Breast epithelium (tissue), 4 donors: ENCODE measurements around the gene C1QTNF5. TPM values are rescaled to one million over a fixed set of nuclear protein-coding genes. Genes with fewer than 3 reads are reported as not detected.

ENCODE experiments used
- DNase-seq, 2 donors: peaks; one replicate each; pipeline ENCODE4 v3.0.0-alpha.2; 2019; ENCODE audit warnings: low spot score in 2 of 2
- H3K27ac ChIP-seq, 2 donors: fragments of 200-600 bp; sonication (generic) in 1 of 2; one replicate each; pipeline ENCODE4 v1.5.1; 2016 to 2019; ENCODE audit warnings: mild to moderate bottlenecking in 1 of 2
- H3K27me3 ChIP-seq, 2 donors: fragments of 200-600 bp; sonication (generic) in 1 of 2; one replicate each; pipeline versions ENCODE4 v1.5.1 to v1.6.0; 2017 to 2019; ENCODE audit warnings: control low read depth in 1 of 2, mild to moderate bottlenecking in 1 of 2
- H3K36me3 ChIP-seq: fragments of 200-600 bp; one replicate; pipeline ENCODE4 v1.5.1; 2019
- H3K4me1 ChIP-seq, 2 donors: fragments of 200-600 bp; sonication (generic); one replicate each; pipeline ENCODE4 v1.5.1; 2016 to 2019; ENCODE audit warnings: control low read depth in 1 of 2
- H3K4me3 ChIP-seq, 3 donors: fragments of 200-600 bp; sonication (generic); 1 replicate in 2 of 3; 2 replicates in 1 of 3; pipeline ENCODE4 v1.5.1; 2016 to 2019; ENCODE audit warnings: mild to moderate bottlenecking in 3 of 3, moderate library complexity in 2 of 3
- H3K9me3 ChIP-seq, 2 donors: fragments of 200-600 bp; sonication (generic) in 1 of 2; one replicate each; pipeline ENCODE4 v1.5.1; 2016 to 2019; ENCODE audit warnings: control low read depth in 1 of 2
- CTCF ChIP-seq, 3 donors: fragments of 450-650 bp; IDR thresholded peaks; one replicate each; pipeline ENCODE4 v1.5.1; 2016 to 2017; ENCODE audit warnings: antibody characterized with exemption in 3 of 3, mild to moderate bottlenecking in 3 of 3, moderate library complexity in 3 of 3
- POLR2A ChIP-seq: fragments of 450-650 bp; IDR thresholded peaks from one replicate; pipeline ENCODE4 v1.6.1; 2016; ENCODE audit warnings: antibody characterized with exemption, mild to moderate bottlenecking, moderate library complexity
- POLR2AphosphoS5 ChIP-seq, 3 donors: sonication (generic); formaldehyde crosslinking; IDR thresholded peaks; one replicate each; pipeline ENCODE4 v1.6.1; 2017; ENCODE audit warnings: antibody characterized with exemption in 3 of 3
- intact Hi-C: fragments of 100-400 bp; cut with DNase I; formaldehyde crosslinking; loops from one replicate; pipeline ENCODE4 v1.15.1; 2023; ENCODE audit warnings: low total_unique reads
- total RNA-seq, 3 donors: library from RNA; depleted of rRNA; stranded (reverse); fragments of >200 nt; gene quantifications; one replicate each; pipeline ENCODE4 v1.1.0, GENCODE V29; 2016

The C1QTNF5 gene
- total RNA-seq, 3 donors from 2014 or later, result 14.3 to 55.0 (median 38.0) TPM

- no peaks in the 10 kb centered on the region for H3K9me3 ChIP-seq
- H3K4me3 ChIP-seq, result no peak overlapping the region
- H3K4me1 ChIP-seq, result peaks cover 0 to 4% of the 10 kb centered on the region in 2 donors
- H3K36me3 ChIP-seq, result no peaks in the 10 kb centered on the region
- TF ChIP-seq POLR2A (no peak), CTCF (IDR thresholded peaks at IDR 0.05) (no peak), POLR2AphosphoS5 (IDR thresholded peaks at IDR 0.05) (no peak)
- intact Hi-C loops, result loop anchor here (5.0 kb wide), 1 partner anchor 122 kb away; no protein-coding TSS in a partner anchor
- H3K27me3 ChIP-seq, result no peaks in the 10 kb centered on the region
- H3K27ac ChIP-seq, result no peak overlapping the region
- DNase-seq, result no peak
Measured at GRCh38 chr11:119355091-119355843, 14.6 kb upstream of the C1QTNF5 start.

GRCh38 chr11:119352857-119353260, 12.2 kb upstream of the C1QTNF5 start:
- no peaks in the 10 kb centered on the region for H3K9me3 ChIP-seq
- peaks cover 0 to 4% of the 10 kb centered on the region in 2 donors for H3K4me1 ChIP-seq
- no peak overlapping the region for H3K4me3 ChIP-seq
- no peak for DNase-seq
- no peak overlapping the region for H3K27ac ChIP-seq
- no peaks in the 10 kb centered on the region for H3K27me3 ChIP-seq
- intact Hi-C loops, result no loop called here
- no peaks in the 10 kb centered on the region for H3K36me3 ChIP-seq
- TF ChIP-seq CTCF (IDR thresholded peaks at IDR 0.05) (no peak), POLR2A (no peak), POLR2AphosphoS5 (IDR thresholded peaks at IDR 0.05) (no peak)

GRCh38 chr11:119351232-119351631, 10.5 kb upstream of the C1QTNF5 start:
- H3K36me3 ChIP-seq, result no peaks in the 10 kb centered on the region
- H3K9me3 ChIP-seq, result no peaks in the 10 kb centered on the region
- TF ChIP-seq CTCF (IDR thresholded peaks at IDR 0.05) (no peak), POLR2A (no peak), POLR2AphosphoS5 (IDR thresholded peaks at IDR 0.05) (no peak)
- H3K4me3 ChIP-seq, result no peak overlapping the region
- no peak overlapping the region for H3K27ac ChIP-seq
- intact Hi-C loops, result no loop called here
- no peak for DNase-seq
- H3K4me1 ChIP-seq, result peaks cover 0 to 4% of the 10 kb centered on the region in 2 donors
- no peaks in the 10 kb centered on the region for H3K27me3 ChIP-seq

GRCh38 chr11:119350302-119350701, 9.6 kb upstream of the C1QTNF5 start:
- intact Hi-C loops, result no loop called here
- H3K4me1 ChIP-seq, result peaks cover 0 to 4% of the 10 kb centered on the region in 2 donors
- no peak for DNase-seq

More at GRCh38 chr11:119350302-119350701, 9.6 kb upstream of the C1QTNF5 start:
- no peak overlapping the region for H3K27ac ChIP-seq
- no peaks in the 10 kb centered on the region for H3K27me3 ChIP-seq
- TF ChIP-seq POLR2A (no peak), CTCF (IDR thresholded peaks at IDR 0.05) (no peak), POLR2AphosphoS5 (IDR thresholded peaks at IDR 0.05) (no peak)
- H3K4me3 ChIP-seq, result no peak overlapping the region
- H3K36me3 ChIP-seq, result no peaks in the 10 kb centered on the region
- no peaks in the 10 kb centered on the region for H3K9me3 ChIP-seq
